ENCODE data around the gene HES5.

DNA sequence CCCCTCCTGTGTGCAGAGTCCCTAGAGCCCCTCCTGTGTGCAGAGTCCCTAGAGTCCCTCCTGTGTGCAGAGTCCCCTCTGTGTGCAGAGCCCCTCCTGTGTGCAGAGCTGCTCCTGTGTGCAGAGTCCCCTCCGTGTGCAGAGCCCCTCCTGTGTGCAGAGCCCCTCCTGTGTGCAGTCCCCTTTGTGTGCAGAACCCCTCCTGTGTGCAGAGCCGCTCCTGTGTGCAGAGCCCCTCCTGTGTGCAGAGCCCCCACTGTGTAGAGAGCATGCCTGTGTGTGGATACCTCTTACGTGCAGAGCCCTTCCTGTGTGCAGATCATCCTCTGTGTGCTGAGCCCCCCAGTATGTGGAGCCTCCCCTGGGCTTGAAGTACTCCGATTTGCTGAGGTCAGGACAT lies 8.3 kb upstream of the HES5 start:
- TF ChIP-seq, protein P1, sequence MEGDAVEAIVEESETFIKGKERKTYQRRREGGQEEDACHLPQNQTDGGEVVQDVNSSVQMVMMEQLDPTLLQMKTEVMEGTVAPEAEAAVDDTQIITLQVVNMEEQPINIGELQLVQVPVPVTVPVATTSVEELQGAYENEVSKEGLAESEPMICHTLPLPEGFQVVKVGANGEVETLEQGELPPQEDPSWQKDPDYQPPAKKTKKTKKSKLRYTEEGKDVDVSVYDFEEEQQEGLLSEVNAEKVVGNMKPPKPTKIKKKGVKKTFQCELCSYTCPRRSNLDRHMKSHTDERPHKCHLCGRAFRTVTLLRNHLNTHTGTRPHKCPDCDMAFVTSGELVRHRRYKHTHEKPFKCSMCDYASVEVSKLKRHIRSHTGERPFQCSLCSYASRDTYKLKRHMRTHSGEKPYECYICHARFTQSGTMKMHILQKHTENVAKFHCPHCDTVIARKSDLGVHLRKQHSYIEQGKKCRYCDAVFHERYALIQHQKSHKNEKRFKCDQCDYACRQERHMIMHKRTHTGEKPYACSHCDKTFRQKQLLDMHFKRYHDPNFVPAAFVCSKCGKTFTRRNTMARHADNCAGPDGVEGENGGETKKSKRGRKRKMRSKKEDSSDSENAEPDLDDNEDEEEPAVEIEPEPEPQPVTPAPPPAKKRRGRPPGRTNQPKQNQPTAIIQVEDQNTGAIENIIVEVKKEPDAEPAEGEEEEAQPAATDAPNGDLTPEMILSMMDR (IDR thresholded peaks at IDR 0.05; ENCODE audit: low read depth, low read length, poor library complexity, severe bottlenecking) = no peak
- no peak for TF ChIP-seq EZH2phosphoT487 (IDR thresholded peaks at IDR 0.05; ENCODE audit: borderline replicate concordance, low read length)
